Liver (tissue), 3 donors: ENCODE results near the gene SOX6.

Source experiments
- ATF3 ChIP-seq: IDR thresholded peaks from 2 replicates; pipeline ENCODE4 v1.6.1; 2016; ENCODE audit warnings: antibody characterized with exemption
- FOXA2 ChIP-seq: IDR thresholded peaks from 2 replicates; pipeline ENCODE4 v1.6.1; 2016; ENCODE audit warnings: antibody characterized with exemption
- GABPA ChIP-seq, 2 donors: IDR thresholded peaks in 1 of 2; conservative IDR thresholded peaks in 1 of 2; 2 replicates each; pipeline ENCODE4 v1.6.1; 2016; ENCODE audit warnings: antibody characterized with exemption in 2 of 2, mild to moderate bottlenecking in 1 of 2, moderate library complexity in 1 of 2
- HNF4G ChIP-seq: IDR thresholded peaks from 2 replicates; pipeline ENCODE4 v1.6.1; 2016; ENCODE audit warnings: antibody characterized with exemption
- MAX ChIP-seq: IDR thresholded peaks from 2 replicates; pipeline ENCODE4 v1.6.1; 2016; ENCODE audit warnings: antibody characterized with exemption
- TF ChIP-seq, protein P1 (sequence below): fragments of 150-350 bp; IDR thresholded peaks from 2 replicates; pipeline ENCODE4 v1.5.1; 2017; ENCODE audit warnings: improper control_type of control experiment, low read depth, low read length; ENCODE audit not compliant: missing input control
- TF ChIP-seq, protein P2 (sequence below): IDR thresholded peaks from 2 replicates; pipeline ENCODE4 v1.6.1; 2016; ENCODE audit warnings: antibody characterized with exemption, mild to moderate bottlenecking
- donor health status: healthy.
- donor health status: healthy.

GRCh38 chr11:16364254-16364653, 7.9 kb upstream of the SOX6 start:
- TF ChIP-seq MAX (no peak), GABPA (IDR thresholded peaks at IDR 0.05 in 1 of 2, conservative IDR thresholded peaks at IDR 0.05 in 1 of 2) (no peak), FOXA2 (no peak), ATF3 (no peak), HNF4G (no peak)
- TF ChIP-seq, protein P1, sequence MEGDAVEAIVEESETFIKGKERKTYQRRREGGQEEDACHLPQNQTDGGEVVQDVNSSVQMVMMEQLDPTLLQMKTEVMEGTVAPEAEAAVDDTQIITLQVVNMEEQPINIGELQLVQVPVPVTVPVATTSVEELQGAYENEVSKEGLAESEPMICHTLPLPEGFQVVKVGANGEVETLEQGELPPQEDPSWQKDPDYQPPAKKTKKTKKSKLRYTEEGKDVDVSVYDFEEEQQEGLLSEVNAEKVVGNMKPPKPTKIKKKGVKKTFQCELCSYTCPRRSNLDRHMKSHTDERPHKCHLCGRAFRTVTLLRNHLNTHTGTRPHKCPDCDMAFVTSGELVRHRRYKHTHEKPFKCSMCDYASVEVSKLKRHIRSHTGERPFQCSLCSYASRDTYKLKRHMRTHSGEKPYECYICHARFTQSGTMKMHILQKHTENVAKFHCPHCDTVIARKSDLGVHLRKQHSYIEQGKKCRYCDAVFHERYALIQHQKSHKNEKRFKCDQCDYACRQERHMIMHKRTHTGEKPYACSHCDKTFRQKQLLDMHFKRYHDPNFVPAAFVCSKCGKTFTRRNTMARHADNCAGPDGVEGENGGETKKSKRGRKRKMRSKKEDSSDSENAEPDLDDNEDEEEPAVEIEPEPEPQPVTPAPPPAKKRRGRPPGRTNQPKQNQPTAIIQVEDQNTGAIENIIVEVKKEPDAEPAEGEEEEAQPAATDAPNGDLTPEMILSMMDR, result no peak
- TF ChIP-seq, protein P2, sequence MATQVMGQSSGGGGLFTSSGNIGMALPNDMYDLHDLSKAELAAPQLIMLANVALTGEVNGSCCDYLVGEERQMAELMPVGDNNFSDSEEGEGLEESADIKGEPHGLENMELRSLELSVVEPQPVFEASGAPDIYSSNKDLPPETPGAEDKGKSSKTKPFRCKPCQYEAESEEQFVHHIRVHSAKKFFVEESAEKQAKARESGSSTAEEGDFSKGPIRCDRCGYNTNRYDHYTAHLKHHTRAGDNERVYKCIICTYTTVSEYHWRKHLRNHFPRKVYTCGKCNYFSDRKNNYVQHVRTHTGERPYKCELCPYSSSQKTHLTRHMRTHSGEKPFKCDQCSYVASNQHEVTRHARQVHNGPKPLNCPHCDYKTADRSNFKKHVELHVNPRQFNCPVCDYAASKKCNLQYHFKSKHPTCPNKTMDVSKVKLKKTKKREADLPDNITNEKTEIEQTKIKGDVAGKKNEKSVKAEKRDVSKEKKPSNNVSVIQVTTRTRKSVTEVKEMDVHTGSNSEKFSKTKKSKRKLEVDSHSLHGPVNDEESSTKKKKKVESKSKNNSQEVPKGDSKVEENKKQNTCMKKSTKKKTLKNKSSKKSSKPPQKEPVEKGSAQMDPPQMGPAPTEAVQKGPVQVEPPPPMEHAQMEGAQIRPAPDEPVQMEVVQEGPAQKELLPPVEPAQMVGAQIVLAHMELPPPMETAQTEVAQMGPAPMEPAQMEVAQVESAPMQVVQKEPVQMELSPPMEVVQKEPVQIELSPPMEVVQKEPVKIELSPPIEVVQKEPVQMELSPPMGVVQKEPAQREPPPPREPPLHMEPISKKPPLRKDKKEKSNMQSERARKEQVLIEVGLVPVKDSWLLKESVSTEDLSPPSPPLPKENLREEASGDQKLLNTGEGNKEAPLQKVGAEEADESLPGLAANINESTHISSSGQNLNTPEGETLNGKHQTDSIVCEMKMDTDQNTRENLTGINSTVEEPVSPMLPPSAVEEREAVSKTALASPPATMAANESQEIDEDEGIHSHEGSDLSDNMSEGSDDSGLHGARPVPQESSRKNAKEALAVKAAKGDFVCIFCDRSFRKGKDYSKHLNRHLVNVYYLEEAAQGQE, result no peak
